Astrocyte of the spinal cord (primary cell): ENCODE data around the gene MOGAT3.

Experiments used
- DNase-seq: peaks from one replicate; pipeline ENCODE4 v3.0.0; 2011; ENCODE audit warnings: low read depth, low spot score
- H3K4me3 ChIP-seq: 2 replicates; pipeline ENCODE4 v1.5.1; 2011; ENCODE audit warnings: low read depth, mild to moderate bottlenecking, low read length, moderate library complexity
- in situ Hi-C: cut with HindIII; loops from 2 replicates; pipeline ENCODE4 v1.10.0; 2017; ENCODE audit warnings: low sequenced_read_pairs
- TF ChIP-seq, protein P1 (sequence below): IDR thresholded peaks from 2 replicates; pipeline ENCODE4 v1.5.1; 2012; ENCODE audit warnings: low read depth, mild to moderate bottlenecking, low read length, inconsistent platforms

MOGAT3 gene

DNA sequence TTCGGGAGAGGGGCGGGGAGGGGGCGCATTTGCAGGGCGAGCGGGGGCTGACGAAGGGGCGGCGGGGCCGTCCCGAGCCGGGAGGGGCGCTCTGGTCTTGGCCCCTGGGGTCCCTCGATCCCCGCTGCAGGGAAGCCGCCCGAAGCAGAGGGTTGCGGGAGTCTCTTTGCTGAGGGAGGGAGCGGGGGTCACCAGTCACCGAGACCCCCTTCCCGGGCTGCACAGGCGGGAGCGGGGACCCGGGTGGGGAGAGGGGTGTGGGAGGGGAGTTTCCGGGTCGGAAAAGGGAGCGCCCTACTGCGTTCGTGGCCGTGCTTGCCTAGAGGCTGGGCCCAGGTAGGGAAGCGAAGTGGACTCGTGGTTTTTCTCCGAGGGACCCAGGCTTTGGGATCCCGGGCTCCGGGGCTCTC, 46.1 kb downstream of the MOGAT3 start:
- DNase-seq, result no peak
- in situ Hi-C loops, result no loop called here
- peak overlapping the region; percentile 87 for H3K4me3 ChIP-seq
- TF ChIP-seq, protein P1, sequence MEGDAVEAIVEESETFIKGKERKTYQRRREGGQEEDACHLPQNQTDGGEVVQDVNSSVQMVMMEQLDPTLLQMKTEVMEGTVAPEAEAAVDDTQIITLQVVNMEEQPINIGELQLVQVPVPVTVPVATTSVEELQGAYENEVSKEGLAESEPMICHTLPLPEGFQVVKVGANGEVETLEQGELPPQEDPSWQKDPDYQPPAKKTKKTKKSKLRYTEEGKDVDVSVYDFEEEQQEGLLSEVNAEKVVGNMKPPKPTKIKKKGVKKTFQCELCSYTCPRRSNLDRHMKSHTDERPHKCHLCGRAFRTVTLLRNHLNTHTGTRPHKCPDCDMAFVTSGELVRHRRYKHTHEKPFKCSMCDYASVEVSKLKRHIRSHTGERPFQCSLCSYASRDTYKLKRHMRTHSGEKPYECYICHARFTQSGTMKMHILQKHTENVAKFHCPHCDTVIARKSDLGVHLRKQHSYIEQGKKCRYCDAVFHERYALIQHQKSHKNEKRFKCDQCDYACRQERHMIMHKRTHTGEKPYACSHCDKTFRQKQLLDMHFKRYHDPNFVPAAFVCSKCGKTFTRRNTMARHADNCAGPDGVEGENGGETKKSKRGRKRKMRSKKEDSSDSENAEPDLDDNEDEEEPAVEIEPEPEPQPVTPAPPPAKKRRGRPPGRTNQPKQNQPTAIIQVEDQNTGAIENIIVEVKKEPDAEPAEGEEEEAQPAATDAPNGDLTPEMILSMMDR, result no peak

DNA sequence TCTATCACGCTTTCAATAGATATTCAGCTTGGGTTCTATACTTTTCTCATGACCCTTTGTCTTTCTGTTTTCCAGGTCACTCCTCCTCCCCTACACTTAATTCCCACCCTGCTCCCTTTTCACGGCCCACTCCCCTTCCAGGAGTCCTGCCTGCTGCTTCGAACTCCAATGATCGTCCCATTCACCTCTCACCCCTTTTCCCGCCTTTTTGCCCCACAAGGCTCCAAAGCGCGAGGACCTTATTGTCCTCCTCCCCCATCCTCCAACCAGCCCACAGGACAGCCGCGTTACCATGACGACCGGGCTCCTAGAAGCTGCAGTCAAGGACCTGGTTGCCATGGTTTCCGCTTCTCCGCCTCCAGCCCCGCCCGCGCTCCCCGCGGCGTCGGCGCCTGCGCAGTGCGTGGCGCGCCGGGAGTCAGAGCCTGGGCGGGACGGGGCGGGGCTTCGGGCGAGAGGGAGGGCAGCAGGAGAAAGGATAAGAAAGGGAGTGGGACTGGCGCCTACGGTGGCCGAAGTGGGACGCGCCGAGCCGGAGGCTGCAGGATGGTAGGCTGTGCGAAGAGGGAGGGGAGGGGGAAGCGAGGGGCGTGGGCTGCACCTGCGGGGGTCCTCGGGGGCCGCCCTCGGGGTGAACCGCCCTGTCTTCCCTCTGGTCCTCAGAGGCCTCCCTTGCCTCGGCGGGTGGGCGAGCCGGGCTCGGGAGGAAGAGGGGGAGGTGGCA, 46.7 kb downstream of the MOGAT3 start, which contains the start of gene AP1S1:
Gene AP1S1 (plus strand): TSS at position 508 of the 724 bp plus-strand sequence. CDS start 39 bp downstream, at position 547.
- peak within 1 kb of the TSS; percentile 87 for H3K4me3 ChIP-seq
- in situ Hi-C loops, result no loop called here
- TF ChIP-seq, protein P1, result no peak
- DNase-seq, result peak; percentile 94

DNA sequence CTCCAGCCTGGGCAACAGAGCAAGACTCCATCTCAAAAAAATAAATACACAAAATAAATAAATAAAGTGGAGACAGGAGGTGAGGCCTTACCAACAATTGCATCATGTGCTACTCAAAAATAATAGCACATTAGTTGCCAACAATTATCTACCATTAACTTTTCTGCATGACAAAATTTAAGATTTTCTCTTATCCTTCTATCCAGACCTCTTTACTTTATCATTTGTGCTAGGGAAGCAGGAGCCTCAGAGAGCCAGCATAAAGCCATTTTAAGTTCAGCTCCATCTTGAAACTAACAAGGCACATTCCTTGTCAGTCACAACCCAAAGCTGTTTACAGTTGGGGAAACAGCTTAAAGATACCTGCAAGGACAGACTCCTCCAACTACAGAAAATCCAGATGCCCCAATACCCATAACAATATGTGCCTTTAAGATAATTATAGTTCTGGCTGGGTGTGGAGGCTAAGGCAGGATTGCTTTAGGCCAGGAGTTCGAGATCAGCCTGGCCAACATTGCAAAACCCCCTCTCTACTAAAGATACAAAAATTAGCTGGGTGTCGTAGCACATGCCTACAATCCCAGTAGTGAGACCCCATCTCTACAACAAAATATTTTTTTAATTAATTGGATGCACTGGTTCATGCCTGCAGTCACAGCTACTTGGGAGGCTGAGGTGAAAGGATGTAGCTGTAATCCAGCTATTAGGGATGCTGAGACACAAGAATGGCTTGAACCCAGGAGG, 48.8 kb downstream of the MOGAT3 start:
- H3K4me3 ChIP-seq, result no peak overlapping the region
- TF ChIP-seq, protein P1, result no peak
- in situ Hi-C loops, result no loop called here
- no peak for DNase-seq
